HG03064 (cell line): ENCODE data around the gene CCDC141.

Experiments used
- ATAC-seq: cut with Tn5 transposase; IDR thresholded peaks from one replicate; pipeline ENCODE4 v1.9.1; 2021; ENCODE audit warnings: low read depth; ENCODE audit not compliant: unreplicated experiment

The CCDC141 gene

GRCh38 chr2:178980815-178981214, 69.1 kb downstream of the CCDC141 start:
- ATAC-seq, result no peak

GRCh38 chr2:178978667-178979066, 71.3 kb downstream of the CCDC141 start:
- no peak for ATAC-seq

GRCh38 chr2:178976351-178976750, 73.6 kb downstream of the CCDC141 start:
- no peak for ATAC-seq

- no peak for ATAC-seq
Observed at GRCh38 chr2:178962805-178963433, 87.0 kb downstream of the CCDC141 start.

GRCh38 chr2:178962152-178962551, 87.8 kb downstream of the CCDC141 start:
- ATAC-seq, result no peak

- no peak for ATAC-seq
Observed at GRCh38 chr2:178954049-178954448, 95.9 kb downstream of the CCDC141 start.

GRCh38 chr2:178951266-178952006, 98.5 kb downstream of the CCDC141 start:
- no peak for ATAC-seq

GRCh38 chr2:178949584-178949983, 100.4 kb downstream of the CCDC141 start:
- peak; percentile 72 for ATAC-seq

GRCh38 chr2:178949151-178949550, 100.8 kb downstream of the CCDC141 start:
- ATAC-seq, result no peak

- ATAC-seq, result no peak
Observed at GRCh38 chr2:178947006-178947405, 102.9 kb downstream of the CCDC141 start.

GRCh38 chr2:178946494-178946893, 103.4 kb downstream of the CCDC141 start:
- no peak for ATAC-seq

GRCh38 chr2:178943745-178944144, 106.2 kb downstream of the CCDC141 start:
- no peak for ATAC-seq

- ATAC-seq, result no peak
Observed at GRCh38 chr2:178934571-178934970, 115.4 kb downstream of the CCDC141 start.

- ATAC-seq, result no peak
Observed at GRCh38 chr2:178933493-178933892, 116.4 kb downstream of the CCDC141 start.

- ATAC-seq, result no peak
Observed at GRCh38 chr2:178928077-178928476, 121.9 kb downstream of the CCDC141 start.

GRCh38 chr2:178927173-178927572, 122.8 kb downstream of the CCDC141 start:
- ATAC-seq, result no peak

GRCh38 chr2:178924817-178925216, 125.1 kb downstream of the CCDC141 start:
- ATAC-seq, result no peak

GRCh38 chr2:178923546-178923945, 126.4 kb downstream of the CCDC141 start:
- no peak for ATAC-seq

GRCh38 chr2:178920916-178921513, 128.9 kb downstream of the CCDC141 start:
- no peak for ATAC-seq

- ATAC-seq, result no peak
Observed at GRCh38 chr2:178917555-178917954, 132.4 kb downstream of the CCDC141 start.

GRCh38 chr2:178915423-178916173, 134.3 kb downstream of the CCDC141 start:
- no peak for ATAC-seq
